WTC11 (cell line): ENCODE results near the gene ADORA2B. TPM values are rescaled to one million over a fixed set of nuclear protein-coding genes. Genes with fewer than 3 reads are reported as not detected.

Experiments
- ATAC-seq: fragments of 200-7000 bp; cut with Tn5 transposase; 2 replicates; pipeline ENCODE4 v1.10.0; 2021; ENCODE audit warnings: mild to moderate bottlenecking, moderate library complexity
- CTCF ChIA-PET: fragments of 300-600 bp; sonication (Branson Sonifier 250); formaldehyde crosslinking; loops from one replicate; lab custom pipeline; 2021; ENCODE audit warnings: antibody characterized with exemption; lab: Charles Lee
- POLR2A ChIA-PET: fragments of 350-600 bp; sonication (Branson Sonifier 250); formaldehyde crosslinking; loops from one replicate; lab custom pipeline; 2021; ENCODE audit warnings: antibody characterized with exemption; lab: Charles Lee
- DNase-seq: peaks from one replicate; pipeline ENCODE4 v3.0.0; 2021; ENCODE audit warnings: low spot score
- H3K27ac Mint-ChIP-seq: 2 replicates; pipeline ENCODE4 v1.8.0; 2021; ENCODE audit warnings: mixed read lengths
- H3K27me3 Mint-ChIP-seq: 2 replicates; pipeline ENCODE4 v1.8.0; 2021; ENCODE audit warnings: low read depth, mild to moderate bottlenecking, moderate library complexity, mixed read lengths
- H3K36me3 Mint-ChIP-seq: 2 replicates; pipeline ENCODE4 v1.8.0; 2021; ENCODE audit warnings: mixed read lengths
- H3K4me1 Mint-ChIP-seq: 2 replicates; pipeline ENCODE4 v1.8.0; 2022; ENCODE audit warnings: mixed read lengths
- H3K4me3 Mint-ChIP-seq: 2 replicates; pipeline ENCODE4 v1.8.0; 2021; ENCODE audit warnings: mild to moderate bottlenecking, moderate library complexity, mixed read lengths
- H3K9me3 Mint-ChIP-seq: 2 replicates; pipeline ENCODE4 v1.8.0; 2021; ENCODE audit warnings: mixed read lengths
- CREM ChIP-seq: sonication (generic); formaldehyde crosslinking; IDR thresholded peaks from 2 replicates; pipeline ENCODE4 v1.8.1; 2022; ENCODE audit warnings: mild to moderate bottlenecking, missing genetic modification reagents, moderate library complexity
- E2F4 ChIP-seq: sonication (generic); formaldehyde crosslinking; IDR thresholded peaks from 2 replicates; pipeline ENCODE4 v1.8.1; 2022; ENCODE audit warnings: low read depth, mild to moderate bottlenecking, moderate library complexity, missing genetic modification reagents, borderline replicate concordance
- ESRRA ChIP-seq: sonication (generic); formaldehyde crosslinking; IDR thresholded peaks from 2 replicates; pipeline ENCODE4 v1.8.1; 2022; ENCODE audit warnings: mild to moderate bottlenecking, missing genetic modification reagents, borderline replicate concordance
- GABPB1 ChIP-seq: sonication (generic); formaldehyde crosslinking; IDR thresholded peaks from 2 replicates; pipeline ENCODE4 v1.8.1; 2023; ENCODE audit warnings: mild to moderate bottlenecking, missing genetic modification reagents
- HMGA2 ChIP-seq: fragments of 250-450 bp; sonication (Bioruptor Pico); IDR thresholded peaks from 2 replicates; pipeline ENCODE4 v1.4.0; 2021; ENCODE audit warnings: mild to moderate bottlenecking, moderate library complexity
- JUN ChIP-seq: sonication (generic); formaldehyde crosslinking; IDR thresholded peaks from 2 replicates; pipeline ENCODE4 v1.8.0; 2023; ENCODE audit warnings: mild to moderate bottlenecking, missing genetic modification reagents
- MXD4 ChIP-seq: fragments of 250-450 bp; sonication (Bioruptor Pico); IDR thresholded peaks from 2 replicates; pipeline ENCODE4 v1.8.0; 2021; ENCODE audit warnings: mild to moderate bottlenecking, moderate library complexity, borderline replicate concordance
- TCF7 ChIP-seq: sonication (generic); formaldehyde crosslinking; IDR thresholded peaks from 2 replicates; pipeline ENCODE4 v1.8.0; 2022; ENCODE audit warnings: mild to moderate bottlenecking, low read depth, missing genetic modification reagents, moderate library complexity
- ZNF425 ChIP-seq: fragments of 250-450 bp; sonication (Bioruptor Pico); conservative IDR thresholded peaks from 2 replicates; pipeline ENCODE4 v1.9.0; 2021; ENCODE audit warnings: mild to moderate bottlenecking
- total RNA-seq: library from RNA; stranded (reverse); gene quantifications from 3 replicates; pipeline ENCODE4 v1.2.3, GENCODE V29; 2021
- TF ChIP-seq, protein P1 (sequence below): sonication (generic); formaldehyde crosslinking; IDR thresholded peaks from 2 replicates; pipeline ENCODE4 v1.8.0; 2023; ENCODE audit warnings: missing genetic modification reagents
- TF ChIP-seq, protein P2 (sequence below): sonication (generic); formaldehyde crosslinking; conservative IDR thresholded peaks from 2 replicates; pipeline ENCODE4 v1.8.1; 2023; ENCODE audit warnings: mild to moderate bottlenecking, low read depth, missing genetic modification reagents, moderate library complexity
- TF ChIP-seq, protein P3 (sequence below): sonication (generic); formaldehyde crosslinking; conservative IDR thresholded peaks from 2 replicates; pipeline ENCODE4 v1.8.1; 2022; ENCODE audit warnings: mild to moderate bottlenecking, missing genetic modification reagents
- TF ChIP-seq, protein P4 (sequence below): sonication (generic); formaldehyde crosslinking; IDR thresholded peaks from 2 replicates; pipeline ENCODE4 v1.8.1; 2022; ENCODE audit warnings: mild to moderate bottlenecking, moderate library complexity, missing genetic modification reagents
- TF ChIP-seq, protein P5 (sequence below): sonication (generic); formaldehyde crosslinking; IDR thresholded peaks from 2 replicates; pipeline ENCODE4 v1.8.1; 2023; ENCODE audit warnings: mild to moderate bottlenecking, missing genetic modification reagents, borderline replicate concordance
- TF ChIP-seq, protein P6 (sequence below): fragments of 250-450 bp; sonication (Bioruptor Pico); IDR thresholded peaks from 2 replicates; pipeline ENCODE4 v2.1.2; 2022; ENCODE audit warnings: mild to moderate bottlenecking, moderate library complexity

ADORA2B gene
- total RNA-seq, 1 experiment from 2014 or later, result 4.2 TPM

DNA sequence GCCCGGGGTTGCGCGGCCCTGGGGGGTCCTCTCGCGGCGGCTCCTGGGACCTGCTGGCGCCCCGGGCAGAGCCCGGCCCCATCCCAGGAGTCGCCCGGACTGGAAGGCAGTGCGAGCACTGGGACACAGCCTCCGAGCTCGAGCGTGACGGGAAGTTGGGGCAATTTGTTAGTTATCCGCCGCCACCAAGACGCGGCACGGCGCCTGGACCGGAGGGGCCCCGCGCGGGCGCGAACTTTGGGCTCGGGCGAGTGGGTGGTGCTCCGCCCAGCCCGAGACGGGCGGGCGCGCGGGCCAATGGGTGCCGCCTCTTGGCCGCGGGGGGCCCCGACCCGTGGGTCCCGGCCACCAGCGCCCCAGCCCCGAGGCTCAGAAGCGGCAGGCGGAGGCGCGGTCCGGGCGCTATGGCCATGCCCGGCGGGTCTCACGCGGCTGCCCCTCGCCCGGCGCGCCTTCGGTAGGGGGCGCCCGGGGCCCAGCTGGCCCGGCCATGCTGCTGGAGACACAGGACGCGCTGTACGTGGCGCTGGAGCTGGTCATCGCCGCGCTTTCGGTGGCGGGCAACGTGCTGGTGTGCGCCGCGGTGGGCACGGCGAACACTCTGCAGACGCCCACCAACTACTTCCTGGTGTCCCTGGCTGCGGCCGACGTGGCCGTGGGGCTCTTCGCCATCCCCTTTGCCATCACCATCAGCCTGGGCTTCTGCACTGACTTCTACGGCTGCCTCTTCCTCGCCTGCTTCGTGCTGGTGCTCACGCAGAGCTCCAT is at the start of gene ADORA2B (continued):
- TF ChIP-seq, protein P1, sequence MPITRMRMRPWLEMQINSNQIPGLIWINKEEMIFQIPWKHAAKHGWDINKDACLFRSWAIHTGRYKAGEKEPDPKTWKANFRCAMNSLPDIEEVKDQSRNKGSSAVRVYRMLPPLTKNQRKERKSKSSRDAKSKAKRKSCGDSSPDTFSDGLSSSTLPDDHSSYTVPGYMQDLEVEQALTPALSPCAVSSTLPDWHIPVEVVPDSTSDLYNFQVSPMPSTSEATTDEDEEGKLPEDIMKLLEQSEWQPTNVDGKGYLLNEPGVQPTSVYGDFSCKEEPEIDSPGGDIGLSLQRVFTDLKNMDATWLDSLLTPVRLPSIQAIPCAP, result peak; percentile 78; the same call in 1 of the 2 replicates
- TF ChIP-seq, protein P2, sequence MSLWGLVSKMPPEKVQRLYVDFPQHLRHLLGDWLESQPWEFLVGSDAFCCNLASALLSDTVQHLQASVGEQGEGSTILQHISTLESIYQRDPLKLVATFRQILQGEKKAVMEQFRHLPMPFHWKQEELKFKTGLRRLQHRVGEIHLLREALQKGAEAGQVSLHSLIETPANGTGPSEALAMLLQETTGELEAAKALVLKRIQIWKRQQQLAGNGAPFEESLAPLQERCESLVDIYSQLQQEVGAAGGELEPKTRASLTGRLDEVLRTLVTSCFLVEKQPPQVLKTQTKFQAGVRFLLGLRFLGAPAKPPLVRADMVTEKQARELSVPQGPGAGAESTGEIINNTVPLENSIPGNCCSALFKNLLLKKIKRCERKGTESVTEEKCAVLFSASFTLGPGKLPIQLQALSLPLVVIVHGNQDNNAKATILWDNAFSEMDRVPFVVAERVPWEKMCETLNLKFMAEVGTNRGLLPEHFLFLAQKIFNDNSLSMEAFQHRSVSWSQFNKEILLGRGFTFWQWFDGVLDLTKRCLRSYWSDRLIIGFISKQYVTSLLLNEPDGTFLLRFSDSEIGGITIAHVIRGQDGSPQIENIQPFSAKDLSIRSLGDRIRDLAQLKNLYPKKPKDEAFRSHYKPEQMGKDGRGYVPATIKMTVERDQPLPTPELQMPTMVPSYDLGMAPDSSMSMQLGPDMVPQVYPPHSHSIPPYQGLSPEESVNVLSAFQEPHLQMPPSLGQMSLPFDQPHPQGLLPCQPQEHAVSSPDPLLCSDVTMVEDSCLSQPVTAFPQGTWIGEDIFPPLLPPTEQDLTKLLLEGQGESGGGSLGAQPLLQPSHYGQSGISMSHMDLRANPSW, result peak; percentile 24; the same call in 1 of the 2 replicates
- TF ChIP-seq, protein P3, sequence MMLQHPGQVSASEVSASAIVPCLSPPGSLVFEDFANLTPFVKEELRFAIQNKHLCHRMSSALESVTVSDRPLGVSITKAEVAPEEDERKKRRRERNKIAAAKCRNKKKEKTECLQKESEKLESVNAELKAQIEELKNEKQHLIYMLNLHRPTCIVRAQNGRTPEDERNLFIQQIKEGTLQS (CRISPR knock-in tag), result no peak
- TF ChIP-seq, protein P4, sequence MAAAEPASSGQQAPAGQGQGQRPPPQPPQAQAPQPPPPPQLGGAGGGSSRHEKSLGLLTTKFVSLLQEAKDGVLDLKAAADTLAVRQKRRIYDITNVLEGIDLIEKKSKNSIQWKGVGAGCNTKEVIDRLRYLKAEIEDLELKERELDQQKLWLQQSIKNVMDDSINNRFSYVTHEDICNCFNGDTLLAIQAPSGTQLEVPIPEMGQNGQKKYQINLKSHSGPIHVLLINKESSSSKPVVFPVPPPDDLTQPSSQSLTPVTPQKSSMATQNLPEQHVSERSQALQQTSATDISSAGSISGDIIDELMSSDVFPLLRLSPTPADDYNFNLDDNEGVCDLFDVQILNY, result peak; percentile 89
- TF ChIP-seq HMGA2, result no peak
- TF ChIP-seq, protein P5, sequence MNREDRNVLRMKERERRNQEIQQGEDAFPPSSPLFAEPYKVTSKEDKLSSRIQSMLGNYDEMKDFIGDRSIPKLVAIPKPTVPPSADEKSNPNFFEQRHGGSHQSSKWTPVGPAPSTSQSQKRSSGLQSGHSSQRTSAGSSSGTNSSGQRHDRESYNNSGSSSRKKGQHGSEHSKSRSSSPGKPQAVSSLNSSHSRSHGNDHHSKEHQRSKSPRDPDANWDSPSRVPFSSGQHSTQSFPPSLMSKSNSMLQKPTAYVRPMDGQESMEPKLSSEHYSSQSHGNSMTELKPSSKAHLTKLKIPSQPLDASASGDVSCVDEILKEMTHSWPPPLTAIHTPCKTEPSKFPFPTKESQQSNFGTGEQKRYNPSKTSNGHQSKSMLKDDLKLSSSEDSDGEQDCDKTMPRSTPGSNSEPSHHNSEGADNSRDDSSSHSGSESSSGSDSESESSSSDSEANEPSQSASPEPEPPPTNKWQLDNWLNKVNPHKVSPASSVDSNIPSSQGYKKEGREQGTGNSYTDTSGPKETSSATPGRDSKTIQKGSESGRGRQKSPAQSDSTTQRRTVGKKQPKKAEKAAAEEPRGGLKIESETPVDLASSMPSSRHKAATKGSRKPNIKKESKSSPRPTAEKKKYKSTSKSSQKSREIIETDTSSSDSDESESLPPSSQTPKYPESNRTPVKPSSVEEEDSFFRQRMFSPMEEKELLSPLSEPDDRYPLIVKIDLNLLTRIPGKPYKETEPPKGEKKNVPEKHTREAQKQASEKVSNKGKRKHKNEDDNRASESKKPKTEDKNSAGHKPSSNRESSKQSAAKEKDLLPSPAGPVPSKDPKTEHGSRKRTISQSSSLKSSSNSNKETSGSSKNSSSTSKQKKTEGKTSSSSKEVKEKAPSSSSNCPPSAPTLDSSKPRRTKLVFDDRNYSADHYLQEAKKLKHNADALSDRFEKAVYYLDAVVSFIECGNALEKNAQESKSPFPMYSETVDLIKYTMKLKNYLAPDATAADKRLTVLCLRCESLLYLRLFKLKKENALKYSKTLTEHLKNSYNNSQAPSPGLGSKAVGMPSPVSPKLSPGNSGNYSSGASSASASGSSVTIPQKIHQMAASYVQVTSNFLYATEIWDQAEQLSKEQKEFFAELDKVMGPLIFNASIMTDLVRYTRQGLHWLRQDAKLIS (CRISPR knock-in tag), result no peak

GRCh38 chr17:15896277-15896676 is 48.7 kb upstream of the ADORA2B start:
- POLR2A ChIA-PET, result no interaction called here
- Mint-ChIP-seq H3K36me3 (no peaks in the 10 kb centered on the region), H3K27ac (no peak overlapping the region), H3K4me3 (no peak overlapping the region), H3K27me3 (no peaks in the 10 kb centered on the region), H3K9me3 (peaks cover 4% of the 10 kb centered on the region), H3K4me1 (peaks cover 9% of the 10 kb centered on the region)
- ATAC-seq (no peak), DNase-seq (no peak)
- CTCF ChIA-PET, result no interaction called here
- TF ChIP-seq CREM (CRISPR knock-in tag) (no peak), ZNF425 (CRISPR knock-in tag) (no peak), JUN (CRISPR knock-in tag) (no peak), TCF7 (no peak), ESRRA (CRISPR knock-in tag) (no peak), E2F4 (CRISPR knock-in tag) (no peak), GABPB1 (CRISPR knock-in tag) (no peak), MXD4 (CRISPR knock-in tag) (no peak)
- TF ChIP-seq, protein P6, sequence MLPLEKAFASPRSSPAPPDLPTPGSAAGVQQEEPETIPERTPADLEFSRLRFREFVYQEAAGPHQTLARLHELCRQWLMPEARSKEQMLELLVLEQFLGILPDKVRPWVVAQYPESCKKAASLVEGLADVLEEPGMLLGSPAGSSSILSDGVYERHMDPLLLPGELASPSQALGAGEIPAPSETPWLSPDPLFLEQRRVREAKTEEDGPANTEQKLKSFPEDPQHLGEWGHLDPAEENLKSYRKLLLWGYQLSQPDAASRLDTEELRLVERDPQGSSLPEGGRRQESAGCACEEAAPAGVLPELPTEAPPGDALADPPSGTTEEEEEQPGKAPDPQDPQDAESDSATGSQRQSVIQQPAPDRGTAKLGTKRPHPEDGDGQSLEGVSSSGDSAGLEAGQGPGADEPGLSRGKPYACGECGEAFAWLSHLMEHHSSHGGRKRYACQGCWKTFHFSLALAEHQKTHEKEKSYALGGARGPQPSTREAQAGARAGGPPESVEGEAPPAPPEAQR (CRISPR knock-in tag), result no peak
- TF ChIP-seq, protein P5 (CRISPR knock-in tag), result no peak
- TF ChIP-seq, protein P3 (CRISPR knock-in tag), result no peak
